Caco-2 (cell line): ENCODE results near the gene SLC15A1. TPM values are rescaled to one million over a fixed set of nuclear protein-coding genes. Genes with fewer than 3 reads are reported as not detected.
"Not testable (repeated sequence)": the region's sequence is repeated elsewhere in the genome, so short reads cannot be mapped to it uniquely, and the experiment has no call there.

Experiments
- BruUV-seq: library from RNA; stranded (reverse); fragments of 400-500 nt; replicated peaks from 2 replicates; lab custom pipeline; 2021; lab: Mats Ljungman, UMichigan
- CTCF ChIA-PET: fragments of 300-600 bp; sonication (Branson Sonifier 250); formaldehyde crosslinking; loops from one replicate; lab custom pipeline; 2022; ENCODE audit warnings: antibody characterized with exemption; lab: Charles Lee
- POLR2A ChIA-PET: fragments of 300-600 bp; sonication (Branson Sonifier 250); formaldehyde crosslinking; loops from one replicate; lab custom pipeline; 2022; ENCODE audit warnings: antibody characterized with exemption; lab: Charles Lee
- DNase-seq, 2 experiments: peaks; one replicate each; pipeline versions ENCODE4 v3.0.0 to v3.0.0-alpha.2; 2020 to 2022
- H3K27me3 ChIP-seq: replicated peaks from 2 replicates; pipeline ENCODE4 v1.6.0; 2011; ENCODE audit warnings: low read length; ENCODE audit not compliant: control insufficient read depth, insufficient read depth
- H3K36me3 ChIP-seq: 2 replicates; pipeline ENCODE4 v1.5.1; 2011; ENCODE audit warnings: low read length; ENCODE audit not compliant: control insufficient read depth, insufficient read depth
- H3K4me1 ChIP-seq: fragments of 250-450 bp; sonication (Bioruptor Pico); 2 replicates; pipeline ENCODE4 v1.5.1; 2020; ENCODE audit warnings: mild to moderate bottlenecking
- H3K4me3 ChIP-seq: 2 replicates; pipeline ENCODE4 v1.5.1; 2011; ENCODE audit warnings: low read depth, mild to moderate bottlenecking, control low read depth, low read length
- H3K9me3 ChIP-seq: fragments of 250-450 bp; sonication (Bioruptor Pico); 2 replicates; pipeline ENCODE4 v1.5.1; 2020; ENCODE audit warnings: mild to moderate bottlenecking, moderate library complexity
- H3K27ac Mint-ChIP-seq: one replicate; pipeline ENCODE4 v1.8.0; 2022; ENCODE audit warnings: mixed read lengths; ENCODE audit not compliant: unreplicated experiment
- H3K27me3 Mint-ChIP-seq: one replicate; pipeline ENCODE4 v1.8.0; 2022; ENCODE audit warnings: mixed read lengths; ENCODE audit not compliant: insufficient read depth, unreplicated experiment
- H3K36me3 Mint-ChIP-seq: one replicate; pipeline ENCODE4 v1.8.0; 2022; ENCODE audit warnings: mild to moderate bottlenecking, mixed read lengths; ENCODE audit not compliant: insufficient read depth, unreplicated experiment
- H3K4me1 Mint-ChIP-seq: one replicate; pipeline ENCODE4 v1.8.0; 2022; ENCODE audit warnings: low read depth, mixed read lengths; ENCODE audit not compliant: unreplicated experiment
- H3K4me3 Mint-ChIP-seq: one replicate; pipeline ENCODE4 v1.8.0; 2022; ENCODE audit warnings: mild to moderate bottlenecking, moderate library complexity, mixed read lengths; ENCODE audit not compliant: unreplicated experiment
- H3K9me3 Mint-ChIP-seq: one replicate; pipeline ENCODE4 v1.8.0; 2022; ENCODE audit warnings: mixed read lengths; ENCODE audit not compliant: unreplicated experiment
- CTCF ChIP-seq, 2 experiments: fragments of 200-600 bp in 1 of 2; IDR thresholded peaks; 1 replicate in 1 of 2; 2 replicates in 1 of 2; pipeline versions ENCODE4 v1.5.1 to v1.8.0; 2011 to 2022; ENCODE audit warnings: antibody characterized with exemption in 1 of 2, control low read depth in 1 of 2, inconsistent platforms in 1 of 2, low read depth in 1 of 2, low read length in 1 of 2, mild to moderate bottlenecking in 1 of 2, moderate library complexity in 1 of 2; ENCODE audit not compliant: insufficient read depth in 1 of 2, severe bottlenecking in 1 of 2, unreplicated experiment in 1 of 2
- intact Hi-C: fragments of 100-400 bp; cut with micrococcal nuclease; formaldehyde crosslinking; loops from one replicate; pipeline ENCODE4 v1.10.0; 2022; ENCODE audit not compliant: unreplicated experiment
- total RNA-seq: library from RNA; stranded (reverse); gene quantifications from 2 replicates; pipeline ENCODE4 v1.2.3, GENCODE V29; 2022

Gene SLC15A1
- total RNA-seq, 1 experiment from 2014 or later: 12.3 TPM

DNA sequence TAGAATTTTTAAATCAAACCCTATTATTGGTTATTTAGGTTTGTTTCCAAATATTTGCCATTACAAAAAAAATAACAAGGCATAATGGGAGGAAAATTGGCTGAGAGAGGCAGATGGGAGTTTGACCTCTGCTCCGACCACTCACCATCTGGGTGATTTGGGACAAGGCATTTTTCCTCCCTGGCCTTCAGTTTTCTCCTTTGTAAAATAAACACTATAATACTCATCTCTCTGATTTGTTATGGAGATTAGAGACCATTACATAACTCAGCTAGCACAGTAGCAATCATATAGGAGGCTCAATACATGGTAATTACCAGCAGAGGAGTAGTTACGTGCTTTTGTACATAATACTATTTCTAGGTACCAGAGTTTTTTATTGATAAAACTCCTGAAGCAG is 105.4 kb downstream of the SLC15A1 start:
- H3K36me3 Mint-ChIP-seq: peaks cover 5% of the 10 kb centered on the region

DNA sequence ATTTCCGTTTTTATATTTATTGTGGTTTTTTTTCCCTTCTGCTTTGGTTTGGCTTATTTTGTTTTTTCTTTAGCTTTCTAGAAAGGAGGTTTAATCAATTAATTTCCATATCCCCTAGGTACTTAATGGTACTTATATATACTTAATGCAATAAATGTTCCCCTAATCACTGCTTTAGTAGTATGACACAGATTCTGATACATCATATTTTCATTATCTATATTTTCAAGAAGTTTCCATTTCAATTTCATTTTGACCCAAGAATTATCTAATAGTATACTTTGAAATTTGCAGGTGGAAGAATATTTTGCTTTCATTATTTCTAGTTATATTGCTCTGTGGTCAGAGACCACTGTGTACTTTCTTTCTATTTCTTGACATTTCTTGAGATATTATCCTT is 109.0 kb downstream of the SLC15A1 start:
- Histone ChIP-seq H3K9me3 (no peaks in the 10 kb centered on the region), H3K4me1 (peaks cover 24% of the 10 kb centered on the region), H3K4me3 (no peak overlapping the region), H3K27me3 (no peaks in the 10 kb centered on the region), H3K36me3 (no peaks in the 10 kb centered on the region)
- no peak for DNase-seq
- intact Hi-C loops: no loop called here
- TF ChIP-seq CTCF (IDR thresholded peaks at IDR 0.05; ENCODE audit: insufficient read depth in 1 of 2, low read depth in 1 of 2, low read length in 1 of 2, severe bottlenecking in 1 of 2, unreplicated experiment in 1 of 2): no peak
- H3K4me1 Mint-ChIP-seq: peaks cover 14% of the 10 kb centered on the region
- H3K27me3 Mint-ChIP-seq: no peaks in the 10 kb centered on the region
- H3K9me3 Mint-ChIP-seq: no peaks in the 10 kb centered on the region
- H3K27ac Mint-ChIP-seq: no peak overlapping the region
- no peaks in the 10 kb centered on the region for H3K36me3 Mint-ChIP-seq
- POLR2A ChIA-PET: no interaction called here
- no TSS peak for BruUV-seq
- no peak overlapping the region for H3K4me3 Mint-ChIP-seq
- CTCF ChIA-PET: no interaction called here

More for the DNA sequence above, 105.4 kb downstream of the SLC15A1 start:
- no peak overlapping the region for H3K4me3 ChIP-seq
- intact Hi-C loops: no loop called here
- TF ChIP-seq CTCF (IDR thresholded peaks at IDR 0.05; ENCODE audit: insufficient read depth in 1 of 2, low read depth in 1 of 2, low read length in 1 of 2, severe bottlenecking in 1 of 2, unreplicated experiment in 1 of 2): no peak
- no TSS peak for BruUV-seq
- Mint-ChIP-seq H3K9me3 (no peaks in the 10 kb centered on the region), H3K4me1 (peaks cover 47% of the 10 kb centered on the region), H3K27ac (peak overlapping the region; percentile 96), H3K4me3 (peak overlapping the region; percentile 52), H3K27me3 (no peaks in the 10 kb centered on the region)
- DNase-seq: no peak
- no peaks in the 10 kb centered on the region for H3K9me3 ChIP-seq
- H3K36me3 ChIP-seq: no peaks in the 10 kb centered on the region
- peaks cover 60% of the 10 kb centered on the region for H3K4me1 ChIP-seq
- ChIA-PET CTCF (no interaction called here), POLR2A (no interaction called here)
- H3K27me3 ChIP-seq: no peaks in the 10 kb centered on the region

DNA sequence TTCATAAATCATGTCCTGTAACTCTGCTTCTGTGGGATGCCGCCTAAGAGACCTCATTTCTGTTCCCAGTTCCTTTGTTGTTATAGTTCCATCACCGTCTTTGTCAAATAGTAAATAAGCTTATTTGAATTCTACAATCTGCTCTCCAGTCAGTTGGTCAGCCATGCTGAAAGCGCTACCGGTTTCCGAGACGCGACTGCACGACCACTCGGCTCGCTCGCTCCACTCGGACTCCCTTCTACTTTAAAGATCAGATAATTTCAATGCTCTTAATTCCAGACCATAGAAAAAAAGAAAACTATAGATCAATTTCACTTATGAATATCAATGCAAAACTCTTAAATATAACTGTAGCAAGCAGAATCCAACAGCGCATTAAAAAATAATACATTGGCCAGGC is 111.4 kb downstream of the SLC15A1 start:
- no TSS peak for BruUV-seq
- POLR2A ChIA-PET: no interaction called here
- no peak overlapping the region for H3K27ac Mint-ChIP-seq

GRCh38 chr13:98639785-98640184 is 112.7 kb downstream of the SLC15A1 start:
- POLR2A ChIA-PET: interaction anchor here (0.7 kb wide), 1 partner anchor 20 kb away, joined by 4 read pairs; no protein-coding TSS in a partner anchor
- BruUV-seq, intact Hi-C loops, H3K4me1 Mint-ChIP-seq, H3K27me3 Mint-ChIP-seq, H3K36me3 Mint-ChIP-seq, H3K4me1 ChIP-seq, H3K9me3 Mint-ChIP-seq, H3K9me3 ChIP-seq, H3K4me3 Mint-ChIP-seq, H3K27me3 ChIP-seq, H3K36me3 ChIP-seq, CTCF ChIA-PET, H3K27ac Mint-ChIP-seq, H3K4me3 ChIP-seq: not testable (repeated sequence)
- peak in 1 of 2 experiments; percentile 2 for DNase-seq

More for the DNA sequence above, 111.4 kb downstream of the SLC15A1 start:
- CTCF ChIA-PET: no interaction called here
- Mint-ChIP-seq H3K4me3 (no peak overlapping the region), H3K36me3 (no peaks in the 10 kb centered on the region), H3K27me3 (no peaks in the 10 kb centered on the region), H3K4me1 (no peaks in the 10 kb centered on the region), H3K9me3 (no peaks in the 10 kb centered on the region)
- Histone ChIP-seq H3K36me3 (no peaks in the 10 kb centered on the region), H3K4me3 (no peak overlapping the region), H3K4me1 (peaks cover 2% of the 10 kb centered on the region; the same call in 1 of the 2 replicates), H3K27me3 (no peaks in the 10 kb centered on the region), H3K9me3 (no peaks in the 10 kb centered on the region)
- intact Hi-C loops: no loop called here
- peak in 1 of 2 experiments; percentile 13 for DNase-seq
- TF ChIP-seq CTCF (IDR thresholded peaks at IDR 0.05; ENCODE audit: insufficient read depth in 1 of 2, low read depth in 1 of 2, low read length in 1 of 2, severe bottlenecking in 1 of 2, unreplicated experiment in 1 of 2): no peak

DNA sequence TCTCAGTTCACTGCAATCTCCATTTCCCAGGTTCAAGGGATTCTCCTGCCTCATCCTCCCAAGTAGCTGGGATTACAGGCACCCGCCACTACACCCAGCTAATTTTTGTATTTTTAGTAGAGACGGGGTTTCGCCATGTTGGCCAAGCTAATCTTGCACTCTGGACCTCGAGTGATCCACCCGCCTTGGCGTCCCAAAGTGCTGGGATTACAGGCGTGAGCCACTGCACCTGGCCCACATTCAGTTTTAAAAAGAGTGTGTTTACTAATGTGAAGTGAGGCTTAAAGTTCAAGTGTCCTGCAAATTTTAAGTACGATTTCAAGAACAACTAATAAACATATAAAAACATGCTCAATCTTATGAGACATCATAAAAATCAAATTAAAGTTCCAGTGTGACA is 114.1 kb downstream of the SLC15A1 start:
- H3K27me3 Mint-ChIP-seq, H3K4me3 Mint-ChIP-seq, H3K27ac Mint-ChIP-seq, H3K36me3 Mint-ChIP-seq, BruUV-seq, intact Hi-C loops, H3K36me3 ChIP-seq, H3K9me3 Mint-ChIP-seq, H3K4me1 ChIP-seq, CTCF ChIA-PET, POLR2A ChIA-PET, H3K4me3 ChIP-seq, H3K27me3 ChIP-seq, H3K4me1 Mint-ChIP-seq, H3K9me3 ChIP-seq: not testable (repeated sequence)
- peak in 1 of 2 experiments; percentile 9 for DNase-seq
